Tibial nerve (tissue), 4 donors: ENCODE data around the gene IDH3A.

Experiments
- CTCF ChIP-seq, 5 experiments: fragments of 200-600 bp in 3 of 5; fragments of 450-650 bp in 2 of 5; sonication (generic) in 3 of 5; IDR thresholded peaks; one replicate each; pipeline ENCODE4 v1.5.1; 2016 to 2019; ENCODE audit warnings: antibody characterized with exemption in 5 of 5, mild to moderate bottlenecking in 3 of 5, moderate library complexity in 2 of 5
- EP300 ChIP-seq, 2 donors: sonication (generic); formaldehyde crosslinking; IDR thresholded peaks; one replicate each; pipeline ENCODE4 v1.6.1; 2017; ENCODE audit warnings: antibody characterized with exemption in 2 of 2, mild to moderate bottlenecking in 1 of 2
- POLR2A ChIP-seq, 2 donors: fragments of 450-650 bp; IDR thresholded peaks; one replicate each; pipeline ENCODE4 v1.6.1; 2017; ENCODE audit warnings: antibody characterized with exemption in 2 of 2, mild to moderate bottlenecking in 2 of 2, moderate library complexity in 2 of 2

DNA sequence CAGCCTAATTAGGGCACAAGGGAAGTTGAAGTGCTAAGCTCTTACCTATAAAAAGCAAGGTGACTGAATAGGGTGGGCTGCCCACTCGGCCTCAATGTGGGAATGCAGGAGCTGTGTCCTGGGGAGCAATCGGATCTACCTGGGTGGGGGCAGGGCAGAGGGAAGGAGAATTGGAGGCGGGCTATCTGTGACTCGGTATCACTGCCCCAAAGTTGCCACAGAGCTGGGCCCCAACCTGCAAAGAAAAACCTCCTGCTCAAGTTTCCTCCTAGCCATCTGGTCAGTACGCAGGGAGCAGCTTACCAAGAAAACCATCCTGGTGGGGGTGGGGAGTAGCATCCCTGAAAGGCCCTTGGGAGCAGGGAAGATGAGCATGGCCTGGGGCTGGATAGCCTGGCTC lies 28.6 kb upstream of the IDH3A start:
- TF ChIP-seq CTCF (IDR thresholded peaks at IDR 0.05) = no peak
- no peak for TF ChIP-seq EP300 (IDR thresholded peaks at IDR 0.05)
- TF ChIP-seq POLR2A (IDR thresholded peaks at IDR 0.05) = no peak
